ENCODE results near the gene PPIL6.

PPIL6 gene

DNA sequence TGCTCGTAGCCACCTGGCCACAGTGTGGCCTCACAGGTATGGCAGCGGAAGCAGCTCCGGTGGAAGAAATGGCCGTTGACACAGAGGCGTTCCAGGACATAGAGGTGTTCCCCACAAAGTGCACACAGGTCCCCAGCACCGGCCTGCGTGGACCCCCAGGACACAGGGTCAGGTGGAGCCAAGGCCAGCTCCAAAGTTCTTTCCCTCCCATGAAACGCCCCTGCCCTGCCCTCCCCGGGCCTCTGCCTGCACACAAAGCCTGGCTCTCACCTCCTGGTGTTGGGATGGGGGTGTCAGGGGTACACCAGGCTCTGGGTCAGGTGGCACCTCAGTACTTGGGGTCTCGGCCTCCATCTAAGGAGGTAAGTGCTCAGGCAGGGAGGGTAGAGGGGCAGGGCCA is 6.7 kb upstream of the PPIL6 start:
- CTCF ChIA-PET = interaction anchor here (0.7 to 1.5 kb wide), 2 partner anchors 8 to 259 kb away, joined by 3 to 4 read pairs; partner anchors contain the start of gene MICAL1
- TF ChIP-seq, protein P1, sequence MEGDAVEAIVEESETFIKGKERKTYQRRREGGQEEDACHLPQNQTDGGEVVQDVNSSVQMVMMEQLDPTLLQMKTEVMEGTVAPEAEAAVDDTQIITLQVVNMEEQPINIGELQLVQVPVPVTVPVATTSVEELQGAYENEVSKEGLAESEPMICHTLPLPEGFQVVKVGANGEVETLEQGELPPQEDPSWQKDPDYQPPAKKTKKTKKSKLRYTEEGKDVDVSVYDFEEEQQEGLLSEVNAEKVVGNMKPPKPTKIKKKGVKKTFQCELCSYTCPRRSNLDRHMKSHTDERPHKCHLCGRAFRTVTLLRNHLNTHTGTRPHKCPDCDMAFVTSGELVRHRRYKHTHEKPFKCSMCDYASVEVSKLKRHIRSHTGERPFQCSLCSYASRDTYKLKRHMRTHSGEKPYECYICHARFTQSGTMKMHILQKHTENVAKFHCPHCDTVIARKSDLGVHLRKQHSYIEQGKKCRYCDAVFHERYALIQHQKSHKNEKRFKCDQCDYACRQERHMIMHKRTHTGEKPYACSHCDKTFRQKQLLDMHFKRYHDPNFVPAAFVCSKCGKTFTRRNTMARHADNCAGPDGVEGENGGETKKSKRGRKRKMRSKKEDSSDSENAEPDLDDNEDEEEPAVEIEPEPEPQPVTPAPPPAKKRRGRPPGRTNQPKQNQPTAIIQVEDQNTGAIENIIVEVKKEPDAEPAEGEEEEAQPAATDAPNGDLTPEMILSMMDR (IDR thresholded peaks at IDR 0.05; ENCODE audit: control extremely low read depth, extremely low read depth, low read depth, missing control alignments) = no peak
- DNase-seq (ENCODE audit: extremely low spot score) = no peak
- POLR2A ChIA-PET = no interaction called here

DNA sequence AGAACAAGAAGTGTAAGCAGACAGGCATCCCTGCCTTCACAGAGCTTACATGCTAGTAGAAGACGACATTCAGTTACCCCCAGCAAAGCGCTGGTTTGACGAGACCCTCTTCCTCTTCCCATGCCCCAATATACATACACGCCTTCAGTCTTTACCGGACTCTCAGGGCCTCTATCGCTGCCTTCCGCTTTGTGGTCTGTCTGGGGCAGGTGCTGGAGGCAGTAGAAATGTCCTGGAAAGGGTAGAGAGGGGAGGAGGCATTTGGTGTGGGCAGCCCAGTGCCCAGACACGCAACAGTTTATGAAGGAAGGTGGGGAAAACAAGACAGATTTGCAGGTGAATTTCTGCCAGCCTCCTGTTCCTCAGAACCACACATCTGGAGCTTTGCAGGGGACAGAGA is 6.1 kb upstream of the PPIL6 start:
- DNase-seq (ENCODE audit: extremely low spot score) = no peak
- CTCF ChIA-PET = interaction anchor here (0.6 to 3.3 kb wide), 4 partner anchors 9 to 259 kb away, joined by 3 to 13 read pairs (median 4); partner anchors contain the start of gene MICAL1
- POLR2A ChIA-PET = interaction anchor here (0.9 kb wide), 1 partner anchor 7 kb away, joined by 3 read pairs; no protein-coding TSS in a partner anchor
- TF ChIP-seq, protein P1 (IDR thresholded peaks at IDR 0.05; ENCODE audit: control extremely low read depth, extremely low read depth, low read depth, missing control alignments) = no peak

DNA sequence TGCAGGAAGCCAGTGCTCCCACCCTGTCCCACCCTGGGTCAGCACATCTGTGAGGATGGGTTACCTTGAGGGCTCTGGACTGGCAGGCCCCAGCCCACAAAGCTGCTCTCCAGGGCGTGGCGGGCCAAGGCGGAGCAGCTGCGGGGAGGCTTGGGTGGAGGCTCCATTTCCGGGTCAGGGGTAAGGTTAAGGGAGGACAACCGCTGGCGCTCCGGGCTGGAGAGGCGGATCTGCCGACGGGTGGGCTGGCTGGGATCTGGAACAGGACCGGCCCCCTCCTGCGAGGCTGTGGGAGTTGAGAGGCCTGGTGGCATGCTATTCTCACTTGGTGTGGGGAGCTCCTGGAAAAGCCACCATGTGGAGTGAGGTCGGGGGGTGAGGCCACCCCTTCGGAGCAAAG is 5.6 kb upstream of the PPIL6 start:
- CTCF ChIA-PET = interaction anchor here (0.7 to 3.3 kb wide), 4 partner anchors 8 to 62 kb away, joined by 3 to 19 read pairs (median 8); partner anchors contain the start of gene MICAL1
- DNase-seq (ENCODE audit: extremely low spot score) = no peak
- TF ChIP-seq, protein P1 (IDR thresholded peaks at IDR 0.05; ENCODE audit: control extremely low read depth, extremely low read depth, low read depth, missing control alignments) = no peak
- POLR2A ChIA-PET = interaction anchor here (0.9 kb wide), 1 partner anchor 8 kb away, joined by 3 read pairs; no protein-coding TSS in a partner anchor

DNA sequence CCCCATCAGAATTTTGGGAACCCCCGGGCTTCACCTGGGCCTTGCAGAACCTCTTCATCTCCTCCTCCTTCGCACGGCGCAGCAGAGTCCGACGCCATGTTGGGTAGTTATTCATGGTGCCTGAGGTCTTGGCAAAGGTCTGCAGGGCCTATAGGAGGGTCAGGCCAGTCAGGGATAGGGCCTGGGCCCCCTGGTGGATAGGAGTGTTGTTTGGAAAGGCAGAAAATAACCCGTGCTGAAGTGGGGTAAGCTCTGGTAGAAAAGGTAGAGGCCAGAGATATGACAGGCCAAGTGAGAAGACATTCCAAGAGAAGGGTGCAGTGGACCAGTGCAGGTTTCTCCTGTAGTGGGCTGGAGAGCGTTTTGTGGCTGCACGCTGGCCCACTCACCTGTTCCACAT is 5.0 kb upstream of the PPIL6 start:
- CTCF ChIA-PET = interaction anchor here (1.3 to 3.3 kb wide), 5 partner anchors 9 to 257 kb away, joined by 4 to 19 read pairs (median 5); partner anchors contain the start of gene MICAL1
- no peak for DNase-seq (ENCODE audit: extremely low spot score)
- POLR2A ChIA-PET = interaction anchor here (0.9 to 1.0 kb wide), 2 partner anchors 8 to 9 kb away, joined by 3 to 4 read pairs; no protein-coding TSS in a partner anchor
- TF ChIP-seq, protein P1 (IDR thresholded peaks at IDR 0.05; ENCODE audit: control extremely low read depth, extremely low read depth, low read depth, missing control alignments) = no peak

DNA sequence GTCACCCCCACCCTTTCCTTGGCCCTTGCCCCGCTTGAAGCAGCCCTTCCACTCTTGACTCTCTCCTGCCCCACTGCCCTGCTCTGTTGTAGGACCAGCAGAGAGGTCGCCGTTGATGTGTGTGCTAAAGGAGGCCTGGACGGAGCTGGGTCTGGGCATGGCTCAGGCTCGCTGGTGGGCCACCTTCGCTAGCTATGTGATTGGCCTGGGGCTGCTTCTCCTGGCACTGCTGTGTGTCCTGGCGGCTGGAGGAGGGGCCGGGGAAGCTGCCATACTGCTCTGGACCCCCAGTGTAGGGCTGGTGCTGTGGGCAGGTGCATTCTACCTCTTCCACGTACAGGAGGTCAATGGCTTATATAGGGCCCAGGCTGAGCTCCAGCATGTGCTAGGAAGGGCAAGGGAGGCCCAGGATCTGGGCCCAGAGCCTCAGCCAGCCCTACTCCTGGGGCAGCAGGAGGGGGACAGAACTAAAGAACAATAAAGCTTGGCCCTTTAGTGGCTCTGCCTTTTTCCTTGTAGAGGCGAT is 3.1 kb upstream of the PPIL6 start:
- TF ChIP-seq, protein P1 (IDR thresholded peaks at IDR 0.05; ENCODE audit: control extremely low read depth, extremely low read depth, low read depth, missing control alignments) = no peak
- ChIA-PET POLR2A (interaction anchor here (1.6 kb wide), 1 partner anchor 70 kb away, joined by 3 read pairs; no protein-coding TSS in a partner anchor), CTCF (interaction anchor here (2.6 to 3.3 kb wide), 2 partner anchors 11 to 59 kb away, joined by 13 to 19 read pairs; partner anchors contain the start of gene MICAL1)
- DNase-seq (ENCODE audit: extremely low spot score) = no peak

DNA sequence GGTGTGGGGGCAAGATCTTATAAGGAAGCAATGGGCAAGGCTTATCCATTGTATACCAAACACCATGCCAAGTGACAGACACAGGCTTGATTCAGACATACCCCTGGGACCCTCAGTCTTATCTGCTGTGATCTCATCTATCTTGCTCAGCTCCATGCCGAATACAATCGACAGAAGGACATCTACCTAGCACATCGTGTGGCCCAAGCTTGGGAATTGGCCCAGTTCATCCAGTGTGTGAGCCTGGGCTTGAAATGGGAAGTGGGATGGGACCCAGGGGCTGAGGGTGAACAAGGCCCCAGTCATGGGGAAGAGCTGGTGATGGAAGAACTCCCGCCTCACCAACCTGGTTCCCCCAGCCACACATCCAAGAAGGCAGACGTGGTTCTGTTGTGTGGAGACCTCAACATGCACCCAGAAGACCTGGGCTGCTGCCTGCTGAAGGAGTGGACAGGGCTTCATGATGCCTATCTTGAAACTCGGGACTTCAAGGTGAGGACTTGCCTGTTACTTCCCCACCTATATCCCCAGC is 2.0 kb upstream of the PPIL6 start:
- TF ChIP-seq, protein P1 (IDR thresholded peaks at IDR 0.05; ENCODE audit: control extremely low read depth, extremely low read depth, low read depth, missing control alignments) = no peak
- no peak for DNase-seq (ENCODE audit: extremely low spot score)
- ChIA-PET POLR2A (interaction anchor here (1.1 to 1.6 kb wide), 2 partner anchors 60 to 69 kb away, joined by 3 read pairs; partner anchors contain the start of gene CD164), CTCF (interaction anchor here (1.2 to 3.1 kb wide), 7 partner anchors 11 to 255 kb away, joined by 3 to 20 read pairs (median 10); partner anchors contain the start of gene MICAL1)

Measured in GM10248 (cell line).